Measurements from ENCODE around the gene NUDT1. TPM values are rescaled to one million over a fixed set of nuclear protein-coding genes. Genes with fewer than 3 reads are reported as not detected.

Gene NUDT1
- total RNA-seq: 10 to 100 TPM; 23.7 to 31.6 TPM

DNA sequence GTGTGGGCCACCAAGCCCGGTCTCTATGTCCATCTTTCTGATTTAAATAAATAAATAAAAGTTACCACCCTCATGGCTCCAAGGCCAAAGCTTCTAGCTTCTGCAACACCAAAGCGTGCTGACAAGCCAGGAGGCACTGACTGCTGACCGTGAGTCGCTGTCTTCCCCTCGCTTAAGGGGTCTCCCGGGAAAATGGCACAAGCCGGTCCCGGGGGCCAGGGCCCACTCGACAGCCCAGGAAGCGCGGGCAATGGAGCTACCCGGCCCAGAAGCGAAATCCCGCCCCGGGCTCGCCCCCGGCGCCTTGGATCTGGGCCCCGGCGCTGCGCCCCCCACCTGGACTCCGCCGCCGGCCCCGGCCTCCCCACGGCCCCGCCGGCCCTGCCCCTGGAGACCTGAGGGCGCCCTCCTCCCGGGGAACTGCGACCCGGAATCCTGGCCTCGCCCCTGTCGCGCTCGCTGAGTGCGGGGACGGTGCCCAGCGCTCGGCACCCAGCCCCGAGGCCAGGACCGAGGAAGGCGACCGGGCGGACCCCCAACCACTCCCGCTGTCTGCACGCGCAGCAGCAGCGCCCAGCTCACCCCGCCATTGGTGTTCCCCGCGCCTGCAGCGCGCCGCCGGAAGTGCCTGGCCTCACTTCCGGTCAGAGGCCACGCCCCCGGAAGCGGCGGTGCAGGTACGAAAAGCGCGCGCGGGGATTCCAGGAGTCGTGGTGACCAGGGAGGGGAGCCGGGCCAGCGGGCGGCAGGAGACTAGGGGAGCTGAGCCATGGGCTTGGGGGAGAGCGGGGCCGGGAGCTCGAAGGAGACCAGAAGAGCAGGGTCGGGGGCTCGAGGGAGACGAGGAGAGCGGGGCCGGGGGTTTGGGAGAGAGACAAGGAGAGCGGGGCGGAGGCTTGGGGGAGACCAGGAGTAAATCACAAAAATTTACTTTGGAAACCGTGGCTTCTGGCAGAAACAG, at the start of gene NUDT1, which contains the start of gene MRM2:
Gene NUDT1, plus strand, starts transcription at position 647 of the 961 bp plus-strand sequence. CDS start 2,349 bp downstream, outside the sequence.
Gene MRM2, minus strand, starts transcription at position 626 of the 961 bp plus-strand sequence. Its CDS starts 36 bp downstream, at position 590.

GRCh38 chr7:2232766-2233520, 9.1 kb upstream of the NUDT1 start, which contains the start of gene MAD1L1:
MAD1L1 (minus strand) TSS chr7:2232945; CDS start chr7:2230133, 2,812 bp downstream.

Other genes with a start within 250 kb of the NUDT1 start
- gene MAD1L1, start 9.3 kb upstream of the NUDT1 start, total RNA-seq: 100 to 1,000 TPM; 157 to 227 TPM
- gene MRM2, start within 50 bp of the NUDT1 start, total RNA-seq: 10 to 100 TPM; 13.1 to 26.3 TPM
- gene SNX8, start 72.2 kb downstream of the NUDT1 start, total RNA-seq: 10 to 100 TPM; 40.3 to 51.3 TPM
- 100 to 1,000 TPM; 138 to 198 TPM for gene EIF3B, start 112.6 kb downstream of the NUDT1 start, total RNA-seq
- 1 to 10 TPM; 2.4 to 3.7 TPM for gene CHST12, start 161.4 kb downstream of the NUDT1 start, total RNA-seq
- gene GRIFIN, start 234.2 kb downstream of the NUDT1 start, total RNA-seq: not detected